Left forelimb (tissue), 1 donor: ENCODE results near the gene PRTN3.

ENCODE experiments used
- DNase-seq: peaks from one replicate; pipeline ENCODE4 v3.0.0-alpha.2; 2018; ENCODE audit warnings: low spot score

PRTN3 gene

DNA sequence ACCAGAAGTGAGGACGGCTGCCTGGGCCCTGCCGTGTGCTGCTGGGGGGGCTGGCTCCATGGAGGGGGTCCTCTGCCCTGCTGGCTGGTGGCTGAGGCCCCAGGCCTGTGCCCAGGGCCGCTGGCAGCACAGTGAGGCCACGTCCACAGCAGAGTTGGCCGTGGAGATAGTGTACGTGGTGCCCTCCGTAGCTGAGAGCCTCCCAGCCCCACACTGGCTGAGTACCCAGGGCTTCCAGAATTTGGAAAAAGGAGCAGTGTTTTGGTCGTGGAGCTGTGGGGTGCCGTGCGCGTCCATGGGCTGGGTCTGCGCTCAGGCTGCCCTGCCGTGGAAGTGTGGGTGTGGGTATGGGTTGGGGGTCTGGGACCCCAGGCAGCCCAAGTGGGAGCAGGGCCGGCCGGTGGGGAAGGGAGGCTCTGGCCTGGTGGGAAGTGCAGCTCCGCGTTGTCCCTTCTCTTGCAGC lies 37.7 kb upstream of the PRTN3 start:
- no peak for DNase-seq

DNA sequence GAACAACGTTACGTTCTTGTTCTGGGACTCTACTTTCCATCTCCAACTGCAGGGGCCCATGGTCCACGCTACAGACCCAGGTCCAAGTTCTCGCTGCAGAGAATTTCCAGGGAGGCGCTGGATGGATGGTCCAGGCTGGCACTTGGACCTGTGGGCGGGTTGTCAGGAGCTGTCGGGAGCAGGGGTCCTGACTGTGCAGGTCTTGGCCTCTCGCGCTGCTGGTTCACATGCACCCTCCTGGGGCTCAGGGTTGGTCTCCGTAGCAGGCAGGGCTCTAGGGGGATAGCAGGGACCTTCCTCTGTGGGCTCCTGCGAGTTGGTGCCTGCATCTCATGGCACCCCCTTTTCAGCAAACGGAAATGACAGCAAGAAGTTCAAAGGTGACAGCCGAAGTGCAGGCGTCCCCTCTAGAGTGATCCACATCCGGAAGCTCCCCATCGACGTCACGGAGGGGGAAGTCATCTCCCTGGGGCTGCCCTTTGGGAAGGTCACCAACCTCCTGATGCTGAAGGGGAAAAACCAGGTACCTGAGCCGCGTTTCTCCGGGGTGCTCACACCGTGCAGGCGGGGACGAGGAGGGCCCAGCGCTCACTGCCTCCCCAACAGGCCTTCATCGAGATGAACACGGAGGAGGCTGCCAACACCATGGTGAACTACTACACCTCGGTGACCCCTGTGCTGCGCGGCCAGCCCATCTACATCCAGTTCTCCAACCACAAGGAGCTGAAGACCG lies 36.9 kb upstream of the PRTN3 start:
- no peak for DNase-seq

DNA sequence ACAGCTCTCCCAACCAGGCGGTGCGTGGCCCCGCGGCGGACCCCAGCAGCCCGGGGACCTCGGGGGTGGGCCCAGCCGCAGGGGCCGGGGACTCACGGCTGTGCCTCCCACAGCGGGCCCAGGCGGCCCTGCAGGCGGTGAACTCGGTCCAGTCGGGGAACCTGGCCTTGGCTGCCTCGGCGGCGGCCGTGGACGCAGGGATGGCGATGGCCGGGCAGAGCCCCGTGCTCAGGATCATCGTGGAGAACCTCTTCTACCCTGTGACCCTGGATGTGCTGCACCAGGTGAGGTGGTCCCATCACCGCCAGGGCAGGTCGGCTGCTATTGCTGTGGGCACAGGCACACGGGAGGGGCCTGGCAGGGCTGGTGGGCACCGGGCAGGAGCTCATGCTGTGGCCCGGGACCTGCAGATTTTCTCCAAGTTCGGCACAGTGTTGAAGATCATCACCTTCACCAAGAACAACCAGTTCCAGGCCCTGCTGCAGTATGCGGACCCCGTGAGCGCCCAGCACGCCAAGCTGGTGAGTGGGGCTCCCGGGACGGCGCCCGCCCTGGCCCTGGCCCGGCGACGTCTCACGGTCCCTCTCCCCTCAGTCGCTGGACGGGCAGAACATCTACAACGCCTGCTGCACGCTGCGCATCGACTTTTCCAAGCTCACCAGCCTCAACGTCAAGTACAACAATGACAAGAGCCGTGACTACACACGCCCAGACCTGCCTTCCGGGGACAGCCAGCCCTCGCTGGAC lies 36.2 kb upstream of the PRTN3 start:
- DNase-seq = no peak

DNA sequence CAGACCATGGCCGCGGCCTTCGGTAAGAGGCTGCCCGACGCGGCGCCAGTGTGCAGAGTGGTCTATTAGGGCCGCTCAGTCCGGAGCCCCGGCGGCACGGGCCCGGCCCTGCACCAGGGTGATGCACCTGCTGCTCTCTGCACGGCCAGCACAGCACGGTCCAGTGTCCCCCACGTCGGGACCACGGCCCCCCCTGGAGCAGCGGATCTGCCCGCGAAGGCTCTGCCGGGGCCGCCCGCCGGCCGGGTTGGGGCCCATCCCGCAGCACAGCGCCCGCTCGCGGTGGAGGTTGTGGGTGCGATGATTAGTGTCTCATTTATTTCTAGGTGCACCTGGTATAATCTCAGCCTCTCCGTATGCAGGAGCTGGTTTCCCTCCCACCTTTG lies 35.6 kb upstream of the PRTN3 start:
- DNase-seq = no peak

DNA sequence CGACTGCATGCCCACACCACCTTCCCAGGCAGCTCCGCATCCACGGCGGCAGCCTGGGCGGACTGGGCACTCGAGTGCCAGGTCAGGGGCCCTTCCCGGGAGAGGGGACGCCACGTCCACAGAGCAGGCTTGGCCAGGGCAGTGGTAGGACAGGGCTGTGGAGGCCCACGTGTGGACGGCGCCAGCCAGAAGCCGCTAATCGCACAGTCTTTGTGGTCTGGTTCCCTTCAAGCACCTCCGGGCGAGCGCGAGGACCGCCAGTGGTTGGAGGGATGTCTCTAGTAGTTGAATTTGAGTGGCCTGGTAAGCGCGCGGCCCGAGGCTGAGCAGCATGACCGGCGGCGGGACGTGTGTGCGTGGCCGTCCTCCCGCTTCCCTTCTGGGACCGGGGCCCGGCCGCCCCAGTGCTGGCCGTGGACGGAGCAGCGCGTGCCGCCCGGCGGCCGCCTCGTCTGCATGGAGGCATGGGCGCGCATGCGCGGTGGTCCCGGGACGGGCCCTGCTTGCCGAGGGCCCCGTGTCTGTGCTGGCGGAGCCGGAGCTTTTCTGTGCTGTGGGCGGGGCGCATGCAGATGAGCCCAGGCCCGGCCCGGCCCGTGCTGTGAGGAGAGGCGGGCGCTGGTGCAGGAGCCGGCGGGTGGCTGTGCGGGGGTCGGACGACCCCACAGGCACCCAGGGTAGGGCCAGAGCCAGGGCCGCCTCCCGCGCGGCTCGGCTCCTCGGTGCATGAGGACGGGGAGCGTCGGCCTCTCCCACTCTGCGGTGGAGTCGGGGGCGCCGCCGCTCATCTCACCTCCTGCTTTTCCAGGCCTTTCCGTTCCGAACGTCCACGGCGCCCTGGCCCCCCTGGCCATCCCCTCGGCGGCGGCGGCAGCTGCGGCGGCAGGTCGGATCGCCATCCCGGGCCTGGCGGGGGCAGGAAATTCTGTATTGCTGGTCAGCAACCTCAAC lies 34.9 kb upstream of the PRTN3 start:
- no peak for DNase-seq

DNA sequence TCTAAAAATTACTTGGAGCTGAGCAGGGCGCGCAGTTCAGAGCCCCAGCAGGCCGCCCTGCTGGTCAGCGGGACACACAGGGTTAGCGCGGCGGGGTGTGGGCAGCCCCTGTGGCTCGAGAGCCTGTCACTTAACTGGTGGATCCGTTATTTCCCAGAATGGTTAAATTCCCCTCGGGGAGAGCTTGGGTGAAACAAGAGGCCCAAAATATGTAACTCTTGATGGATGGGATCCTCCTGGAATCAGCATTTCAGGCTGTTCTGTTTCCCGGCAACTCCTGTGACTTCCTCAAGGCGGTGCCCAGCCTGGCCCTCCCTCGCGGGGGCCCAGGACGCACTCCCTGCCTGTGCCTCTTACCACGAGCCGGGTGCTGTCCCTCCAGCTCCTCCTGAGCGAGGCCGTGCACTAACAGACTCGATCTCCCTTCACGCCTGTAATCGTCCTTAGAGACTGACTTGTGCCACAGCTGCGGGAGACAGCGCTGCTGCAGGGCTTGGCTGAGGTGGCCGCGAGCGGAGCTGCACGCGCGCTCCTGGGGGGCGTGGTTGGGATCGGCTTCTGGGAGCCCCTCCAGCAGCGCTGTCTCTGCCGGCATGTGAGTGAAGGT lies 33.9 kb upstream of the PRTN3 start:
- no peak for DNase-seq

DNA sequence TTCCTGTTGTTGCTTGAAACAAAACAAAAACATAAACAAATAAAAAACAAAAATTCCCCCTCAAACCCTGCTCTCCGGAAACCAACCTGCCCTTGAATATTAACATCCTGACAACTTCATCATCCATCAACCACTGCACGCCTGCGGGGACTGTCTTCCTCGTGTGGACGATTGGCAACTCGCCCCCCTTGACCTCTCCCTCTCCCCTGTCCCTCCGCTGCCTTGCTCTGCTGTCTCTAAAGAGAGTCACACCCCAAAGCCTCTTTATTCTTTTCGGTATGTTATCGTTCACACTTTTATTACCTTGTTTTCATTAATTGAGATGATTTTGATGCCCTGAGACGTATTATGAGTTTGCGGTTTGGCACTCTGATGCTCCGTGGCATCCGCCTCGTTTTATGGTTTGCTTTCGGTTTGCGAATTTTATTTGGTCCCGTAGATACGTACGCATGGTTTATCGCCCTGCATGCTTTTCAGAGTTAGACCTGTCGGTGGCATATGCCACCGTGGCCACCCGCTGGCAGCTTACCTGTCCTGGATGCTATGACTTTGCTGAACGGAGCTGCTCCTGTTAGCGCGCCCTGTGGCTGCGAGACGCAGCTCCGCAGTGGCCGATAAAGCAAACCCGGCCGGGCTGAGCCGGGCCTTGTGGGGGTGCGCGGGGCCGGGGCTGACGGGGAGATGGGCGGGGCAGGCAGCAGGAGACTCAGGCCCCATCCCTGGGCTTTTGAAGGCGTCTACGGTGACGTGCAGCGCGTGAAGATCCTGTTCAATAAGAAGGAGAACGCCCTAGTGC lies 33.0 kb upstream of the PRTN3 start:
- DNase-seq = no peak

DNA sequence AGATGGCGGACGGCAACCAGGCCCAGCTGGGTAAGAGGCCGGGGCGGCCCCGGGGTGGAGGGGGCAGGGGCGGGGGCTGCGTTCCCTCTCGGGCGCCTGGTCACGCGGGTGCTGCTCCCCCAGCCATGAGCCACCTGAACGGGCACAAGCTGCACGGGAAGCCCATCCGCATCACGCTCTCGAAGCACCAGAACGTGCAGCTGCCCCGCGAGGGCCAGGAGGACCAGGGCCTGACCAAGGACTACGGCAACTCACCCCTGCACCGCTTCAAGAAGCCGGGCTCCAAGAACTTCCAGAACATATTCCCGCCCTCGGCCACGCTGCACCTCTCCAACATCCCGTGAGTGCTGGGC lies 32.4 kb upstream of the PRTN3 start:
- no peak for DNase-seq

DNA sequence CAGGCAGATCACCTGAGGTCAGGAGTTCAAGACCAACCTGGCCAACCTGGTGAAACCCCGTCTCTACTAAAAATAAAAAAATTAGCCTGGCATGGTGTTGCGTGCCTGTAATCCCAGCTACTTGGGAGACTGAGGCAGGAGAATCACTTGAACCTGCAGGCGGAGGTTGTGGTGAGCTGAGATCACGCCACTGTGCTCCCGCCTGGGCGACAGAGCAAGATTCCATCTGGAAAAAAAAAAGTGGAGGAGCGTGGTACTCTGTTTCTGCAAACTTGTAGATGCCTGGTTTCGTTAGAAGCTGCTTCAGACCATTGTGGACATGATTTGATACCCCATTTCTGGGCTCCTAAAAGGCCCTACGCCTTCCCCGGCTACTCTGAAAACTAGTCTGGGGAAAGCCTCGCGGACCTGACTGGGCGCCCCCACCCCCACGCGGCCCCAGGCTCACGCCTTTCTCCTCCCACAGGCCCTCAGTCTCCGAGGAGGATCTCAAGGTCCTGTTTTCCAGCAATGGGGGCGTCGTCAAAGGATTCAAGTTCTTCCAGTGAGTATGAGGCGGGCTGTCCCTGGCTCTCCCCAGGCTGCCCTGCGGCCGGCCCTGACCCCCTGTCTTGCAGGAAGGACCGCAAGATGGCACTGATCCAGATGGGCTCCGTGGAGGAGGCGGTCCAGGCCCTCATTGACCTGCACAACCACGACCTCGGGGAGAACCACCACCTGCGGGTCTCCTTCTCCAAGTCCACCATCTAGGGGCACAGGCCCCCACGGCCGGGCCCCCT lies 30.5 kb upstream of the PRTN3 start:
- no peak for DNase-seq

DNA sequence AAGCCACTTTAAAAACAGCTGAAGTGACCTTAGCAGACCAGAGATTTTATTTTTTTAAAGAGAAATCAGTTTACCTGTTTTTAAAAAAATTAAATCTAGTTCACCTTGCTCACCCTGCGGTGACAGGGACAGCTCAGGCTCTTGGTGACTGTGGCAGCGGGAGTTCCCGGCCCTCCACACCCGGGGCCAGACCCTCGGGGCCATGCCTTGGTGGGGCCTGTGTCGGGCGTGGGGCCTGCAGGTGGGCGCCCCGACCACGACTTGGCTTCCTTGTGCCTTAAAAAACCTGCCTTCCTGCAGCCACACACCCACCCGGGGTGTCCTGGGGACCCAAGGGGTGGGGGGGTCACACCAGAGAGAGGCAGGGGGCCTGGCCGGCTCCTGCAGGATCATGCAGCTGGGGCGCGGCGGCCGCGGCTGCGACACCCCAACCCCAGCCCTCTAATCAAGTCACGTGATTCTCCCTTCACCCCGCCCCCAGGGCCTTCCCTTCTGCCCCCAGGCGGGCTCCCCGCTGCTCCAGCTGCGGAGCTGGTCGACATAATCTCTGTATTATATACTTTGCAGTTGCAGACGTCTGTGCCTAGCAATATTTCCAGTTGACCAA lies 29.8 kb upstream of the PRTN3 start:
- DNase-seq = no peak

DNA sequence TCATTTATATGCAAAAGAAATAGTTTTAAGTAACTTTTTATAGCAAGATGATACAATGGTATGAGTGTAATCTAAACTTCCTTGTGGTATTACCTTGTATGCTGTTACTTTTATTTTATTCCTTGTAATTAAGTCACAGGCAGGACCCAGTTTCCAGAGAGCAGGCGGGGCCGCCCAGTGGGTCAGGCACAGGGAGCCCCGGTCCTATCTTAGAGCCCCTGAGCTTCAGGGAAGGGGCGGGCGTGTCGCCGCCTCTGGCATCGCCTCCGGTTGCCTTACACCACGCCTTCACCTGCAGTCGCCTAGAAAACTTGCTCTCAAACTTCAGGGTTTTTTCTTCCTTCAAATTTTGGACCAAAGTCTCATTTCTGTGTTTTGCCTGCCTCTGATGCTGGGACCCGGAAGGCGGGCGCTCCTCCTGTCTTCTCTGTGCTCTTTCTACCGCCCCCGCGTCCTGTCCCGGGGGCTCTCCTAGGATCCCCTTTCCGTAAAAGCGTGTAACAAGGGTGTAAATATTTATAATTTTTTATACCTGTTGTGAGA lies 29.2 kb upstream of the PRTN3 start:
- DNase-seq = no peak

DNA sequence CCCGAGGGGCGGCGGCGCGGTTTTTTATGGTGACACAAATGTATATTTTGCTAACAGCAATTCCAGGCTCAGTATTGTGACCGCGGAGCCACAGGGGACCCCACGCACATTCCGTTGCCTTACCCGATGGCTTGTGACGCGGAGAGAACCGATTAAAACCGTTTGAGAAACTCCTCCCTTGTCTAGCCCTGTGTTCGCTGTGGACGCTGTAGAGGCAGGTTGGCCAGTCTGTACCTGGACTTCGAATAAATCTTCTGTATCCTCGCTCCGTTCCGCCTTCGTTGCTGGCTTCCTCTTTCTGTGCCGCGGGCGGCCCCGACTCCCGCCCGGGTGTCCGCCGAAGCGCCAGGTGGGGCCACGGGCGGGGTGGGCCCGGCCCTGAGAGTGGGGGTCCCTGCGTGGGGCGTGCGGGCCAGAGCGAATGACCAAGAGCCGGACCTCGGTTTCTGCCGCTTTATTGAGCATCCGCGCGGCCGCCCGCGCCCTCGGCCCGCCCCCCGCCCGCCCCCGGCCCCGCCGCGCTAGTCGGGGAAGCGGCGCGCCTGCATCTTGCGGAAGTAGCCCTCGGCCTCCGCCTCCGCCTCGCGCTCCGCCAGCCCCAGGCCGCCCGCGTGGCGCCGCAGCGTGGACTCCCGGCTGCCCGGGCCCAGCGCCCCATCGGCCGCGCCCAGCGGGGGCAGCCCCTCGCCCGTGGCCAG lies 28.6 kb upstream of the PRTN3 start:
- no peak for DNase-seq

DNA sequence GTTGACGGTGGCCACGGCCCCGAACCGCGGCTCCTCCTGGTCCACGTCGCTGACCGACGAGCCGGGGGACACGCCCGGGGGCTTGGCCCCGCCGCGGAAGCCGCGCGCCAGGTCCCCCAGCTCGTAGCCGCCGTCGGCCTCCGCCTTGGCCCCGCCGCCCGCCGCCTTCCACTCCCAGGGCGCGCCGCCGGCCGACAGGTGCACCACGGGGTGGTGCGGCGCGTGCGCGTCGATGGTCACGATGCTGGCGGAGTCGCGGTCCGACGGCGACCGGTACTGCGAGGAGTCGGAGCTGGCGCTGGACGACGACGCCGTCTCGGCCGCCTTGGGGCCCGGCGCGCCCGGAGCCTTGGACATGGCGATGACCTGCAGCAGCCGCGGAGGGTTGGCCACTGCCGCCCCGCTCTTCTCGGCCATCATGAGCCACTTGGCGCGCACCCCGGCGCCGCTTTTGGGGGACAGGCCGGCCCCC lies 28.0 kb upstream of the PRTN3 start:
- DNase-seq = no peak

DNA sequence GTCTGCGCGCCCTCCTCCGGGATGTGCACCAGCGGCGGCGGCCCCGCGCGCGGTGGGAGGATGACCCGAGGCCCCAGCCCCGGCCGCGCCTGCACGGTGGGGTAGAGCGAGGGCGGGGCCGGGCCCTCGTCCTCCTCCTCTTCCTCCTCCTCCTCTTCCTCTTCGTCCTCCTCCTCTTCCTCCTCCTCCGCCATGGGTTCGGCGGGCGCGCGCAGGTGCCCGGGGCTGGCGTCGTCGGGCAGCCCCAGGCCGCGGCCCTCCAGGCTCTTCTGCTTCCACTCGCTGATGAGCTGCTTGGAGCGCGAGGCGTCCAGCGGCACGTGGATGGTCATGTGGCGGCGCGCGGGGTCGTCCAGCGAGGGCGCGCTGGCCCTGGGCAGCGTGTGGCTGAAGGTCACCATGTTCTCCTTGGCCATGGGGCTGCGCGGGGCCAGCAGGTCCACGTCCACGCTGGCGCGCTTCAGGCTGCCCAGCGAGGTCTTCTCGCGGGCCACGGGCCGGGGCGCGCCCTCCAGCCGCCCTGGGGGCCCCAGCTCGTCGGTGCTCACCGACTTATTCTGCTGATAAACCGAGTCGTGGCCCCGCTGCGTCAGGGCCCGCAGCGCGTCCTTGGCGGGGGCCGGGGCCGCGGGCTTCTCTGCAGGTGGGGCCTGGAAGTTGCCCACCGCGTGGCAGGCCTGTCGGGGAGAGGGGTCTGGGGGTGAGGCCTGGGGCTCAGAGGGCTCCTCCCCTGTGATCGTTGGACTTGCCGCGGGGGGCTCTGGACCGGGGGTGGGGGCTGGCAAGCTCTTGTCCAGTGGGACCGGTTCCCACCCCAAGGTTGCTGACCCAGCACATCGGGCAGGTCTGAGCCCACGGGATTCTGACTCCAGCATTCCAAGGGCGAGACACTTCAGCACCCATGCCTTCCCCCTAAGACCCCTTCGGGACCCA lies 27.3 kb upstream of the PRTN3 start:
- no peak for DNase-seq

DNA sequence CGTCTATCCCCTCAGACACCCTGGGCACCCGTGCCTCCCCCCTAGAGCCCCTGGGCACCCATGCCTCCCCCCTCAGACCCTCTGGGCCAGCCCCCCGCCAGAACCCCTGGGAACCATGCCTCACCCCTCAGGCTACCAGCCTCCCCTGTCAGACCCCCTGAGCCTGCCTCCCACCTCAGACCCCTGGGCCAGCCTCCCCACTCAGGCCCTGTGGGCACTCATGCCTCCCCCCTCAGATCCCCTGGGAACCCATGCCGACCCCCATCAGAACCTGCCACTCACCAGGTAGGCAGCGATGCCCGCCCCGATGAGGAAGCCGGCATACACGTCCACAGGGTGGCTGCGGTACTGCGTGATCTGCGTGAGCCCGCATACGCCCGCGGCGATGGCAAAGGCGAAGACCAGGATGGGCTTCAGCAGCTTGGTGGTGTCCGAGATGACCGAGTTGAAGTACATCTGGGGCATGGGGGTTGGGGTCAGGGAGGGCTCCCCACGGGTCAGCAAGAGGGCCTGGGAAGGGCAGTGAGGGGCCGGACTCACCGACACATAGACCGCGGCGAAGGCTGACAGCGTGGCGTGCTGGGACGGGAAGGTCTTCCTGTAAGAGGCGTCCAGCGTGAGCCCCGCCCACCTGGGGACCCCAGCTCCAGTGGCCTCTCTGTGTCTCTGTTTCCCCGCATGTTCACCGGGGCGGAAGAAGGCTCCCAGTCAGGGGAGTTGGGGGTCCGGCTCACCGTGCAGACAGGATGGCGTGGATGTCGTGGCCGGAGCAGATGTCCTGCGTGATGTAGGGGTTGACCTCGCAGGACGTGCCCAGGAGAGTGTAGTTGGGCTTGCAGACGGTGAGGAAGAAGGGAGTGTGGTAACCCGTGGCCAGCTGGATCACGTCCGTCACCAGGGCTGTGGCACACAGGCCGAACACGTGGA lies 26.4 kb upstream of the PRTN3 start:
- DNase-seq = no peak

DNA sequence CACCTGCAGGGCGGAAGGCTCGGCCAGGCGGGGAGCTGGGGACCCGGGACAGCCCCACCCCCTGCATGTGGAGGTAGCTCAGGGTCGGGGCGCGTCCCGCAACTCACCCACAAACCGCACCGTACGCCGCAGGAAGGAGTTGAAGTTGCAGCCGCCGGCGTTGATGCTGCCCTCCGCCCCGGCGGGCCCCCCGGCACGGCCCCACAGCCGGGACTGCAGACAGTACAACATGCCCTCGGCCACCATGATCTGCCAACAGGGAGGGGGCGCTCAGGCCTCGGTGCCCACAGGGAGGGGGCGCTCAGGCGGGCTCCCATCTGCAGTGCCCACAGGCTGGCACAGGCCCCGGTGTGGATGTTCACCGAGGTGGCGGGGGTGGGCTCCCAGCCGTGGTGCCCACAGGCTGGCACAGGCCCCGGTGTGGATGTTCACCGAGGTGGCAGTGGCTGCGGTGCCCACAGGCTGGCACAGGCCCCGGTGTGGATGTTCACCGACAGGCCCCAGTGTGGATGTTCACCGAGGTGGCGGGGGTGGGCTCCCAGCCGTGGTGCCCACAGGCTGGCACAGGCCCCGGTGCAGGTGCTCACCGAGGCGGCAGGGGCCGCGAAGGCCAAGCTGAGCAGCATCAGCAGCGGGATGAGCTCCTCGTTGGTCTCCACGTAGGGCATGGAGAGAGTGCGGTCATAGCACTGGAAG lies 25.6 kb upstream of the PRTN3 start:
- DNase-seq = no peak
